Measurements from ENCODE around the gene LTO1. TPM values are rescaled to one million over a fixed set of nuclear protein-coding genes. Genes with fewer than 3 reads are reported as not detected.

The LTO1 gene
- total RNA-seq, 1 experiment from 2014 or later: 27.5 TPM

DNA sequence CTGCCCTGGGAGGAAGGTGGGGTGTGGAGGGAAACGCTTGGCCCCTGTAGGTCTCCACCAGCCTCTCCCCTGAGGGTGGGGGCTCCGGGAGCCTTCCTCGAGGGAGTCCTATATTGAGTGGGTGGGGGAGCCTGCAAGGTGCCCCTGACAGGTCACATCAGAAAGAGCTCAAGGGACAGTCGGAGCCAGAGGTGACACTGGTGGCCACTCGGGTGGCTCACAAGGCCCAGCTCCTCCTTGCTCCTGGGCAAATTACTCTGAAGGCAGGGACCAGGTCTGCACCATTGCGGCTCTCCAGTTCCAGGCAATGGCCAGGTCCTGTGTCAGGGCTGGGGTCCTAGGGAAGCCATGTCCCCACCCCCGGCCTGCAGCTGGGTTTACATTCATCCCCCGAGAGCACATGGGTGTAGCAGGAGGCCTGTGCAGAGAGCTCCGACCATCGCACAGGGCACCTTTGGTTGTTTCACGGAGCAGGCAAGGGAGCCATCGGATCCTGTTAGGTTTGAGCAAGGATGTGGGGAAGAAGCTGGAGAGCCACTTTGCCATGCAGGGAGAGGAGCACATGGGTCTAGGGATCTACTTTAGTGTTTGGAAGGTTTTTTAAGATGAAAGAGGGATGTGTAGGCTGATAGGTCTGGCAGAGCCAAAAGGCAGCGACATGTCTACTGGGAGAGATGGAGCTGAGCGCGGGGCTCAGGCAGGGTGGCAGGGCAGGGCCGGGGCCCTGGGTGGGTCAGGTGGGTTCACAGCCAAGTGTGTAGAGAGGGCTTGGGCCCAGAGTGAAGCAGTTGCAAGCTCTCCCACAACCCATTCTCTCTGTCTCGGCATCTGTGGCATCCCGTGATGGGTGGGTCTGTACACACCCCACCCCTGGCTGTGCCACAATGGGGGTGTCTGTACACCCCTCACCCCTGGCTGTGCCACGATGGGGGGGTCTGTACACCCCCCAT, 19.4 kb downstream of the LTO1 start (continued):
- TF ChIP-seq, protein P1, sequence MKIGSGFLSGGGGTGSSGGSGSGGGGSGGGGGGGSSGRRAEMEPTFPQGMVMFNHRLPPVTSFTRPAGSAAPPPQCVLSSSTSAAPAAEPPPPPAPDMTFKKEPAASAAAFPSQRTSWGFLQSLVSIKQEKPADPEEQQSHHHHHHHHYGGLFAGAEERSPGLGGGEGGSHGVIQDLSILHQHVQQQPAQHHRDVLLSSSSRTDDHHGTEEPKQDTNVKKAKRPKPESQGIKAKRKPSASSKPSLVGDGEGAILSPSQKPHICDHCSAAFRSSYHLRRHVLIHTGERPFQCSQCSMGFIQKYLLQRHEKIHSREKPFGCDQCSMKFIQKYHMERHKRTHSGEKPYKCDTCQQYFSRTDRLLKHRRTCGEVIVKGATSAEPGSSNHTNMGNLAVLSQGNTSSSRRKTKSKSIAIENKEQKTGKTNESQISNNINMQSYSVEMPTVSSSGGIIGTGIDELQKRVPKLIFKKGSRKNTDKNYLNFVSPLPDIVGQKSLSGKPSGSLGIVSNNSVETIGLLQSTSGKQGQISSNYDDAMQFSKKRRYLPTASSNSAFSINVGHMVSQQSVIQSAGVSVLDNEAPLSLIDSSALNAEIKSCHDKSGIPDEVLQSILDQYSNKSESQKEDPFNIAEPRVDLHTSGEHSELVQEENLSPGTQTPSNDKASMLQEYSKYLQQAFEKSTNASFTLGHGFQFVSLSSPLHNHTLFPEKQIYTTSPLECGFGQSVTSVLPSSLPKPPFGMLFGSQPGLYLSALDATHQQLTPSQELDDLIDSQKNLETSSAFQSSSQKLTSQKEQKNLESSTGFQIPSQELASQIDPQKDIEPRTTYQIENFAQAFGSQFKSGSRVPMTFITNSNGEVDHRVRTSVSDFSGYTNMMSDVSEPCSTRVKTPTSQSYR (CRISPR knock-in tag; IDR thresholded peaks at IDR 0.05): no peak

- DNase-seq (ENCODE audit: low spot score): no peak
- Mint-ChIP-seq H3K4me3 (no peak overlapping the region), H3K9me3 (no peaks in the 10 kb centered on the region), H3K4me1 (peaks cover 28% of the 10 kb centered on the region), H3K27me3 (ENCODE audit: low read depth) (no peaks in the 10 kb centered on the region), H3K27ac (0 out of 2 replicates have a peak overlapping the region, but pooled peaks have one; percentile 45), H3K36me3 (peaks cover 23% of the 10 kb centered on the region)
- no peak; the same call in 1 of the 2 replicates for ATAC-seq
- ChIA-PET POLR2A (interaction anchor here (1.6 to 2.3 kb wide), 2 partner anchors 10 to 16 kb away, joined by 8 to 9 read pairs; no protein-coding TSS in a partner anchor), CTCF (interaction anchor here (1.2 to 2.0 kb wide), 6 partner anchors 11 to 524 kb away, joined by 3 to 10 read pairs (median 8); partner anchors contain the start of gene LTO1)
- no peak for TF ChIP-seq TEAD1 (CRISPR knock-in tag; IDR thresholded peaks at IDR 0.05)
- TF ChIP-seq GABPB1 (CRISPR knock-in tag; IDR thresholded peaks at IDR 0.05): peak; percentile 37; the same call in 1 of the 2 replicates
These were observed 20.3 kb downstream of the LTO1 start for GRCh38 chr11:69654660-69655478.

DNA sequence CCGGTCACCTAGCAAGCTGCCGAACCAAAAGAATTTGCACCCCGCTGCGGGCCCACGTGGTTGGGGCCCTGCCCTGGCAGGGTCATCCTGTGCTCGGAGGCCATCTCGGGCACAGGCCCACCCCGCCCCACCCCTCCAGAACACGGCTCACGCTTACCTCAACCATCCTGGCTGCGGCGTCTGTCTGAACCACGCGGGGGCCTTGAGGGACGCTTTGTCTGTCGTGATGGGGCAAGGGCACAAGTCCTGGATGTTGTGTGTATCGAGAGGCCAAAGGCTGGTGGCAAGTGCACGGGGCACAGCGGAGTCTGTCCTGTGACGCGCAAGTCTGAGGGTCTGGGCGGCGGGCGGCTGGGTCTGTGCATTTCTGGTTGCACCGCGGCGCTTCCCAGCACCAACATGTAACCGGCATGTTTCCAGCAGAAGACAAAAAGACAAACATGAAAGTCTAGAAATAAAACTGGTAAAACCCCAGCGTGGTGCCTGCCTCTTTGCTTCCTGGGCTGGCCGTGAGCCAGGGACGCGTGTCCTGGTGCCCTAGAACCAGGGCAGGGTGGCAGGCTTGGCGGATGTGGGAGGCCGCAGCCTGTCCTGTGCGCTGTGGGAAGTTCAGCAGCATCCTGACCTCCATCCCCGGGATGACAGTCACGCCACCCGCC, 21.0 kb downstream of the LTO1 start:
- ATAC-seq: no peak
- CTCF ChIA-PET: interaction anchor here (0.8 to 2.0 kb wide), 2 partner anchors 8 to 362 kb away, joined by 3 to 10 read pairs; no protein-coding TSS in a partner anchor
- DNase-seq (ENCODE audit: low spot score): no peak

GRCh38 chr11:69653406-69653960, 21.7 kb downstream of the LTO1 start:
- CTCF ChIA-PET: interaction anchor here (0.8 to 1.0 kb wide), 2 partner anchors 9 kb away, joined by 3 to 4 read pairs; no protein-coding TSS in a partner anchor
- peaks cover 34% of the 10 kb centered on the region for H3K36me3 Mint-ChIP-seq
- no peak overlapping the region for H3K4me3 Mint-ChIP-seq

More for the DNA sequence above, 21.0 kb downstream of the LTO1 start:
- no peaks in the 10 kb centered on the region for H3K27me3 Mint-ChIP-seq (ENCODE audit: low read depth)
- POLR2A ChIA-PET: no interaction called here
- peaks cover 25% of the 10 kb centered on the region for H3K4me1 Mint-ChIP-seq
- no peak overlapping the region for H3K4me3 Mint-ChIP-seq
- no peak overlapping the region for H3K27ac Mint-ChIP-seq
- no peaks in the 10 kb centered on the region for H3K9me3 Mint-ChIP-seq
- TF ChIP-seq GRHL2 (CRISPR knock-in tag; IDR thresholded peaks at IDR 0.05; ENCODE audit: insufficient replicate concordance, severe bottlenecking) (no peak), SMAD4 (CRISPR knock-in tag; IDR thresholded peaks at IDR 0.05) (no peak), NR2C2 (CRISPR knock-in tag; IDR thresholded peaks at IDR 0.05) (no peak), JAZF1 (CRISPR knock-in tag; IDR thresholded peaks at IDR 0.05) (no peak), FOXP1 (CRISPR knock-in tag; IDR thresholded peaks at IDR 0.05; ENCODE audit: borderline replicate concordance) (0 out of 2 replicates have a peak, but pooled peaks have one; percentile 35)
- H3K36me3 Mint-ChIP-seq: peaks cover 29% of the 10 kb centered on the region

More at GRCh38 chr11:69653406-69653960, 21.7 kb downstream of the LTO1 start:
- peaks cover 20% of the 10 kb centered on the region for H3K4me1 Mint-ChIP-seq
- no peak for ATAC-seq
- no peak for DNase-seq (ENCODE audit: low spot score)
- TF ChIP-seq KAT7 (CRISPR knock-in tag; IDR thresholded peaks at IDR 0.05; ENCODE audit: borderline replicate concordance) (no peak), FOXP1 (CRISPR knock-in tag; IDR thresholded peaks at IDR 0.05; ENCODE audit: borderline replicate concordance) (no peak), NR2C2 (CRISPR knock-in tag; IDR thresholded peaks at IDR 0.05) (no peak), ATF1 (CRISPR knock-in tag; IDR thresholded peaks at IDR 0.05) (no peak), E2F5 (CRISPR knock-in tag; IDR thresholded peaks at IDR 0.05) (no peak)
- H3K27me3 Mint-ChIP-seq (ENCODE audit: low read depth): no peaks in the 10 kb centered on the region
- POLR2A ChIA-PET: no interaction called here
- H3K9me3 Mint-ChIP-seq: no peaks in the 10 kb centered on the region
- H3K27ac Mint-ChIP-seq: no peak overlapping the region; the same call in 1 of the 2 replicates
